Activated T-cell treated with anti-CD3 and anti-CD28 coated beads for 1 hour (primary cell): ENCODE measurements around the gene CDKN1A.
A peak's percentile ranks its signal among the peaks of the same experiment; 100 is the strongest.
"Not testable (repeated sequence)": the region's sequence is repeated elsewhere in the genome, so short reads cannot be mapped to it uniquely, and the experiment has no call there.

Experiments used
- DNase-seq: peaks from one replicate; pipeline ENCODE4 v3.0.0-alpha.2; 2020; ENCODE audit warnings: low read depth

Gene CDKN1A

DNA sequence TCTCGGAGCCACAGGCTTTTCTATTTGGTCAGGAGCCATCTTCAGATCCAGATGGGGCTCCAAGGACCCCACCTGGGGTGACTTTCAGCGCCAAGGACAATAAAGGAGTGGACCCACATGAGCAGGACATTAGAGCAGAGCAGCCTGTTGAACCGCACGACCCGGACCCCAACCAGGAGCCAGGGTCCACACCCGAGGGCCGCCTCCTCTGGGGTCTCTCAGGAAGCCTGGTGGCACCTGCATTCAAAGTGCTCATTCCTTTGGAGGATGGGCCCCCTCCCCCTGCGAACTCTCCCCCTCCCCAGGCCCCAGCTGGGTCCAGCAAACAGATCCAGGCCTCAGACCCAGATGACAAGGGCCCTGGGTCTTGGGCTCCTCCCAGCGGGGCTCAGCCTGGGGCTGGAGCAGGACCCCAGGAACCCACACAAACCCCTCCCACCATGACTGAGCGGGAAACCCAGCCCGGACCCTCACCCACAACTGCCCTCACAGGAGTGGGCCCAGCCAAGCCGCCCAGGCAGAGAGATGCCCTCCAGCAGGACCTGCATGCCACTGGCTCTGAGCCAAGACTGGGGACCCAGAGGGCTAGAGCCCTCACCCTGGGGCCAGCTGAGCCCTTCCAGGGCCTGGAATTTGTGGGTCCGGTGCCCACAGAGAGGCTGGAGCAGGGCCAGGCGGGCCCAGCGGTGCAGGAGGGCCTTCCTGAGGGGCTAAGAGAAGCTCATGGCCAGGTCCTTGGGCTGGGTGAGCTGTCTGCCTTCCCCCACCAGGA, 43.0 kb downstream of the CDKN1A start:
- no peak for DNase-seq

DNA sequence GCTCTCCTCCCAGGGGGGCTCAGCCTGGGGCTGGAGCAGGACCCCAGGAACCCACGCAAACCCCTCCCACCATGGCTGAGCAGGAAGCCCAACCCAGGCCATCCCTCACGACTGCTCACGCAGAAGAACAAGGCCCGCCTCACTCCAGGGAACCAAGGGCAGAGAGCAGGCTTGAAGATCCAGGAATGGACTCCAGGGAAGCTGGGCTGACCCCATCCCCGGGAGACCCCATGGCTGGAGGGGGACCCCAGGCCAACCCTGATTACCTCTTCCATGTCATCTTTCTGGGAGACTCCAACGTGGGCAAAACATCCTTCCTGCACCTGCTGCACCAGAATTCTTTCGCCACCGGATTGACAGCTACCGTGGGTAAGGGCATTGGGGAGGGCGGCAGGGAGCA, 43.9 kb downstream of the CDKN1A start:
- DNase-seq: no peak

DNA sequence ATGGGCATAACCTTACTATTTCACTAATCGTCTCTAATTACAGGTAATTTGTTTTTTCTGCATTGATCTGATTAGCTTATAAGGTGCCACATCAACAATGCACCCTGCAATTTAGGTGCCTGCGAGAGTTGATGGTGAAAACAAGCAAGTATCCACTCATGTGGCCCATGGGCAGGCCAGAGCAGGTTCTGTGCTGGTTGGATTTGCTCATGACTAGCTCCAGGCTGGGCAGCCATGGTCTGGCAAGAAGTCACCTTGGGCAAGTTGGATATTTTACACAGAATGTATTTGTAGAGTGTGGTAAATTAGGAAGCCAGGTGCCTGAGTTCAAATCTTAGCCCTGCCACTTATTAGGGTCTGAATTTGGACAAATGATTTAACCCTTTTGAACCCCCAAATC, 44.4 kb downstream of the CDKN1A start:
- no peak for DNase-seq

GRCh38 chr6:36723992-36724391, 45.5 kb downstream of the CDKN1A start:
- not testable (repeated sequence) for DNase-seq

- DNase-seq: peak; percentile 23
Observed at GRCh38 chr6:36724514-36725390, 46.2 kb downstream of the CDKN1A start.

GRCh38 chr6:36725581-36725980, 47.1 kb downstream of the CDKN1A start:
- DNase-seq: no peak

DNA sequence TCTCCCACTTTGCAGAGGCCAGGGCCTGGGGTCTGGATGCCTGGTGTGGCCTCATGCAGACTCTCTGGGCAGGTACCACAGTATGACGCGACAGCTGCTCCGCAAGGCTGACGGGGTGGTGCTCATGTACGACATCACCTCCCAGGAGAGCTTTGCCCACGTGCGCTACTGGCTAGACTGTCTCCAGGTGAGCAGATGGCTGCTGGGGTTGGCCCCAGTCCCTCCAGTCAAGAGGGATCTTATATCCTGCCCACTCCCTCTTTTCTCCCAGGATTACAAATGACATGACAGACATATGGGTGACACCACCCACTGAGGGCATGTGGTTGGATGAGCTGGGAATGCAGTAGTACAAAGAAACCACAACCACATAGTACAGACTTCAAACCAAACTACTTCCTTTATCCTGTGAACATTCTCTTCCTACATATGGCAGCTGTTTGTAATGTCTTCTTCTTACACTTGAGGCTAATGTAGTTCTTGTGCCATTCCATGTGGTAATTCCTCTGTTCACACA, 49.0 kb downstream of the CDKN1A start:
- DNase-seq: no peak

DNA sequence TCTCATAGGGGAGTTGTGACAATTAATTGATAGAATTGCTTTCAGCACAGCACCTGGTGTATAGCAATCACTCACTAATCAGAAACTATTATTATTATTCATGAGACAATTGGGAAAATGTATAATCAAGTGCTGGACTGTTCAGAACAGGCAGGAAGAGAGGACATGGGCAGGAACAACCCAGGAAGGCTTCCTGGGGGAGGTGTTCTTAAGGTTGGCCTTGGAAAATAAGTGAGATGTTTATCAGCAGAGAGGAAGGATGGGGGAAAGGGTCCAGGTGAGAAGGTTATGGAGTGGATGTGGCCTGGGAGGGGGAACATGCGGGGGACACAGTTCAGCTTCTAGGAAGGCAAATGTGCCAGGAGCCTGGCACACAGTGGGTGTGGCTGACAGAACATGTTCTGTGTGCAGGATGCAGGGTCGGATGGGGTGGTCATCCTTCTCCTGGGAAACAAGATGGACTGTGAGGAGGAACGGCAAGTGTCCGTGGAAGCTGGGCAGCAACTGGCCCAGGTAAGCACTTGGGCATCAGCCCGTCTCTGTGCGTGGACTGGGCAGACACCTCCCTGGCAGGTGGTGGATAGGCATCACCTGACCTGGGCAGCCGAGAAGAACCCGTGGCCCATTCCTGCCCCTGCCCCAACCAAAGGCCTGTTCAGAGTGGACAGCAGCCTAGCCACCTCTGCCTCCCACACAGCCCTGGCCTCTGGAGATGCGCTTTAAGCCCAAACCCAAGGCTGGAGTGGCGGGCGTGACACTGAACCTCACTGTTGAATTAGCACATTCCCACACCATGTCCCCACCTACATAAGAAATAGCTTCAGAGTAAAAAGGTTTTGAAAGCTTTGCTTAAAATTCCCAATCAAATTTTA, 50.0 kb downstream of the CDKN1A start:
- DNase-seq: no peak

GRCh38 chr6:36729161-36729524, 50.6 kb downstream of the CDKN1A start:
- no peak for DNase-seq

- DNase-seq: no peak
Observed at GRCh38 chr6:36730424-36731380, 52.2 kb downstream of the CDKN1A start.

GRCh38 chr6:36731622-36732310, 53.3 kb downstream of the CDKN1A start:
- DNase-seq: no peak

DNA sequence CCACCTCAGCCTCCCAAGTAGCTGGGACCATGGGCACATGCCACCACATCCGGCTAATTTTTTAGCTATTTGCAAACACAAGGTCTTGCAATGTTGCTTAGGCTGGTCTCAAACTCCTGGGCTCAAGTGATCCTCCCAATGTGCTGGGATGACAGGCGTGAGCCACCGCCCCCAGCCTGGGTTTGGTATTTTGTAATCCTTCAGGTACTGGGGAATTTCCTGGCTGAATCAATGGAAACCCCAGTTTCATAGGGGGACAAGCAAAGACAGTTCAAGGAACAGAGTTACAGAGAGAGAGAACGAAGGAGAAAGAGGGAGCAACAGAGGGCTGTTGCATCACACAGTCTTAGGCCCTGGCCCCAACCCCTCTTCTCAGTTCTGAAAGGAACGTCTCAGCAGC, 54.8 kb downstream of the CDKN1A start:
- no peak for DNase-seq

DNA sequence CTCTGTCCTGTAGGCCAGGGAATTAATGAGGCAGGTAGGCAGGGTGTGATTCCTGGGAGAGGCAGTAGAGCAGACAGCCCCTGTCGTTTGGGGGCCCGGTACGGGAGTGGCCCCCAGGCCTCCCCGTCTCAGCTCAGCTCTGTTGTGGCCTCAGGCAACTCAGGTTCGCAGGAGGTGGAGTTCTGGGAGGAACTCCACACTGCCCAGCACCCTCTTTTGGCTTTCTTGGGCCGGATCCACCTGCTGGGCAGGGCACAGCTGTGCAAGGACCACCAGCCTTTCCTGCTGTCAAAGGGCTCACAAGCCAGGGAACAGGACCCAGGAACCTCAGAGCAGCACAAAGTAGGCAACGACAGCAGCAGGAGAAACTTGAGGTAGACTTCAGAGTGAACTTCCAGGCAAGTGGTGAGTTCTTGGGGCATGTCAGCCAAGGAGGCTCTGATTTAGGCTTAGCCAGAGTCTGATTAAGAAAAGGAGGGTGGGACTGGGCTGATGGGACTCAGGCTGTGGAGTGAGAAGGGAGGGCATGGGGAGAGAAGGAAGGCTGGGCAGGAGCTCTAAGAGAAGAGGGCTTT, 56.1 kb downstream of the CDKN1A start:
- DNase-seq: no peak

DNA sequence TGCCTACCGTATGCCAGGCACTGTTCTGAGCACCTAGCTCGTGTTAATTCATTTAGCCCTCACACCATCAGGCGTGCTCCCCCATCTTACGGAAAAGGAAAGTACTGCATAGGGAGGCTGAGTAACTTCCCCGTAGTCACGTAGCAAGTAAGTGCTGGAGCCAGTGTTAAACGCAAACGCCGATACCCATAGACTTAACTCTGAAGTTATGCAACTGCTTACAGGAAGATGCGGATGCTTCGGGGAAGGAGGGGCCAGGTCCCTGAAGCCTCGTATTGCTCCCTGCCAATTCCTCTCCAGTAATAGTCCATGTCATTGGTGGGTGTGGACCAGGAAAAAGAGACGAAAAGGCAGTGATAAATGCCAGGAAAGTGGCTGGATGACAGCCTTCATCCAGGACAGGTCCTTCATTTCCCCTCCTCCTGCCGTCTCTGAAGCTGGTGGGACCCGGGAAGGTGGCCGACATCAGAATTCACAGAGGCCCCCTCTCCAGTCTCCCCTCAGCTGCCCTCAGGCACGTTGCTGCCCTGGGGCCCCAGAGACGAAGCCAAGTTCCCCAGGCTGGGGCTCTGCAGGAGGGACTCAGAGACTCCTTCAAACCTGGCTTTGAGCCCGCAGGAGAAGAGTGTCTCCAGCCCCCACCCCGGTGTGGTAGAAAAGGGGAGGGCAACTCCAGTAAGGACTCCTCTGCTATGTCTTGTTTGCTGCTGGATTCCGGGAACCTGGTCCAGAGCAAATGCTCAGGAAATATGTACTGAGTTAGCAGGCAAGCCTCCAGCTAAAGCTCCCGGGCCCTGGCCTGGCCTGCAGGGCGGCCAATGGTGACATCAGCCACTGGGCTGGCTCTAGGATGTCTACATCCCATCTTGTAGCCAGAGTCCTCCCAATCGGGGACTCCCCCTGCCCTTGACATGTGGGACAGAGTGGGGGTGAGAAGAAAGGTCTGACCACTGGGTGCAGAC, 56.9 kb downstream of the CDKN1A start:
- no peak for DNase-seq
